Naive thymus-derived CD4-positive, alpha-beta T cell (primary cell): ENCODE results near the gene MTA2. TPM values are rescaled to one million over a fixed set of nuclear protein-coding genes. Genes with fewer than 3 reads are reported as not detected.

Source experiments
- microRNA-seq: library from miRNA; unstranded; fragments of <30 nt; microRNA quantifications from one replicate; pipeline ENCODE4 v1.2.0, GENCODE V29; 2022; ENCODE audit warnings: borderline microRNAs expressed
- polyA plus RNA-seq, 2 donors: library from polyadenylated mRNA; unstranded; fragments of 300-500 nt; fragmentation: Illumina TruSeq; gene quantifications; one replicate each; pipeline ENCODE4 v1.2.3, GENCODE V29; 2021
- total RNA-seq, 6 experiments: library from RNA in 5 of 6; stranded (reverse) in 5 of 6; gene quantifications; 1 replicate in 5 of 6; 2 replicates in 1 of 6; pipeline ENCODE4 v1.2.3 and lab custom pipeline; 2021 to 2026

Gene MTA2
- total and polyA plus RNA-seq, 7 experiments from 2014 or later: 25.6 to 238 (median 178) TPM

Small RNA genes lying within 50 kb of the gene (microRNA-seq; reads per million reads assigned to microRNA genes)
- gene MIR6747: 2.1 reads per million

Other genes starting within 250 kb of the MTA2 start
- gene SCGB1A1, start 182.8 kb downstream of the MTA2 start, total RNA-seq: not detected
- not detected for gene SCGB1A1, start 182.8 kb downstream of the MTA2 start, polyA plus RNA-seq
- gene AHNAK, start 55.1 kb downstream of the MTA2 start, total RNA-seq: 100 to 1,000 TPM; 174 to 622 (median 243) TPM
- 1 to 10 TPM; 6.7 to 7.7 TPM for gene AHNAK, start 55.1 kb downstream of the MTA2 start, polyA plus RNA-seq
- gene EEF1G, start 28.0 kb downstream of the MTA2 start, total RNA-seq: 1,000 to 10,000 TPM; 1,186 to 2,550 (median 2,338) TPM
- gene EEF1G, start 28.0 kb downstream of the MTA2 start, polyA plus RNA-seq: 1,000 to 10,000 TPM; 2,027 to 2,354 TPM
- 10 to 100 TPM; 34.5 to 54.6 (median 37.4) TPM for gene TUT1, start 10.3 kb downstream of the MTA2 start, total RNA-seq
- gene TUT1, start 10.3 kb downstream of the MTA2 start, polyA plus RNA-seq: 10 to 100 TPM; 20.2 to 25.4 TPM
- 100 to 1,000 TPM; 152 to 209 (median 188) TPM for gene EML3, start 10.9 kb upstream of the MTA2 start, total RNA-seq
- gene EML3, start 10.9 kb upstream of the MTA2 start, polyA plus RNA-seq: 10 to 100 TPM; 14.6 to 23.9 TPM
- gene ROM1, start 11.4 kb upstream of the MTA2 start, total RNA-seq: 1 to 10 TPM; 1.2 to 2.4 (median 2.0) TPM
- gene ROM1, start 11.4 kb upstream of the MTA2 start, polyA plus RNA-seq: under 1 TPM in 1 of 2 donors, not detected in 1; 0.51 TPM
- gene B3GAT3, start 20.1 kb upstream of the MTA2 start, total RNA-seq: 10 to 100 TPM; 55.8 to 78.1 (median 71.2) TPM
- gene B3GAT3, start 20.1 kb upstream of the MTA2 start, polyA plus RNA-seq: 10 to 100 TPM; 35.0 to 41.9 TPM
- 100 to 1,000 TPM; 203 to 313 (median 286) TPM for gene GANAB, start 44.7 kb upstream of the MTA2 start, total RNA-seq
- 100 to 1,000 TPM; 157 to 189 TPM for gene GANAB, start 44.7 kb upstream of the MTA2 start, polyA plus RNA-seq
- gene INTS5, start 51.4 kb upstream of the MTA2 start, total RNA-seq: 10 to 100 TPM; 14.0 to 33.8 (median 32.1) TPM
- 10 to 100 TPM; 39.1 to 72.2 TPM for gene INTS5, start 51.4 kb upstream of the MTA2 start, polyA plus RNA-seq
- gene C11orf98, start 63.3 kb upstream of the MTA2 start, total RNA-seq: 100 to 1,000 TPM in 1 of 5 experiments, 10 to 100 TPM in 4; 23.2 to 103 (median 47.6) TPM
- gene C11orf98, start 63.3 kb upstream of the MTA2 start, polyA plus RNA-seq: 10 to 100 TPM; 84.2 to 96.9 TPM
- 10 to 100 TPM in 4 of 5 experiments, 1 to 10 TPM in 1; 8.9 to 29.3 (median 23.7) TPM for gene CSKMT, start 63.4 kb upstream of the MTA2 start, total RNA-seq
- 1 to 10 TPM; 2.5 TPM for gene CSKMT, start 63.4 kb upstream of the MTA2 start, polyA plus RNA-seq
- 1 to 10 TPM; 2.2 to 8.2 (median 5.8) TPM for gene UQCC3, start 69.8 kb upstream of the MTA2 start, total RNA-seq
- gene UQCC3, start 69.8 kb upstream of the MTA2 start, polyA plus RNA-seq: 10 to 100 TPM in 1 of 2 donors, 1 to 10 TPM in 1; 9.1 to 11.1 TPM
- 10 to 100 TPM; 13.8 to 26.4 (median 20.8) TPM for gene LBHD1, start 70.4 kb upstream of the MTA2 start, total RNA-seq
- gene LBHD1, start 70.4 kb upstream of the MTA2 start, polyA plus RNA-seq: 1 to 10 TPM; 3.5 to 5.9 TPM
- gene UBXN1, start 77.2 kb upstream of the MTA2 start, total RNA-seq: 100 to 1,000 TPM; 114 to 215 (median 207) TPM
- gene UBXN1, start 77.2 kb upstream of the MTA2 start, polyA plus RNA-seq: 100 to 1,000 TPM; 218 to 256 TPM
- gene LRRN4CL, start 87.7 kb upstream of the MTA2 start, total RNA-seq: under 1 TPM in 3 of 5 experiments, not detected in 2; 0.12 to 0.38 (median 0.24) TPM
- gene LRRN4CL, start 87.7 kb upstream of the MTA2 start, polyA plus RNA-seq: not detected
- gene BSCL2, start 105.6 kb upstream of the MTA2 start, total RNA-seq: 10 to 100 TPM; 28.4 to 53.9 (median 39.0) TPM
- 10 to 100 TPM; 57.9 to 63.5 TPM for gene BSCL2, start 105.6 kb upstream of the MTA2 start, polyA plus RNA-seq
- not detected for gene GNG3, start 105.8 kb upstream of the MTA2 start, total RNA-seq
- gene GNG3, start 105.8 kb upstream of the MTA2 start, polyA plus RNA-seq: not detected
- 10 to 100 TPM; 43.4 to 77.5 (median 65.3) TPM for gene HNRNPUL2, start 125.6 kb upstream of the MTA2 start, total RNA-seq
- gene HNRNPUL2, start 125.6 kb upstream of the MTA2 start, polyA plus RNA-seq: 1 to 10 TPM; 1.9 TPM
- 10 to 100 TPM; 13.1 to 53.0 (median 47.1) TPM for gene TTC9C, start 126.6 kb upstream of the MTA2 start, total RNA-seq
- 10 to 100 TPM; 12.0 to 29.3 TPM for gene TTC9C, start 126.6 kb upstream of the MTA2 start, polyA plus RNA-seq
- 10 to 100 TPM in 3 of 5 experiments, 1 to 10 TPM in 2; 6.4 to 24.1 (median 19.0) TPM for gene ZBTB3, start 152.3 kb upstream of the MTA2 start, total RNA-seq
- 1 to 10 TPM; 4.1 to 7.7 TPM for gene ZBTB3, start 152.3 kb upstream of the MTA2 start, polyA plus RNA-seq
- 100 to 1,000 TPM in 1 of 5 experiments, 10 to 100 TPM in 4; 62.7 to 109 (median 77.8) TPM for gene POLR2G, start 159.7 kb upstream of the MTA2 start, total RNA-seq
- 100 to 1,000 TPM; 225 to 245 TPM for gene POLR2G, start 159.7 kb upstream of the MTA2 start, polyA plus RNA-seq
- gene TAF6L, start 169.5 kb upstream of the MTA2 start, total RNA-seq: 10 to 100 TPM; 13.1 to 34.9 (median 24.1) TPM
- 10 to 100 TPM in 1 of 2 donors, 1 to 10 TPM in 1; 8.4 to 13.9 TPM for gene TAF6L, start 169.5 kb upstream of the MTA2 start, polyA plus RNA-seq
- gene TMEM179B, start 185.5 kb upstream of the MTA2 start, total RNA-seq: 10 to 100 TPM; 23.2 to 72.3 (median 50.9) TPM
- gene TMEM179B, start 185.5 kb upstream of the MTA2 start, polyA plus RNA-seq: 100 to 1,000 TPM; 103 to 113 TPM
- 10 to 100 TPM in 3 of 5 experiments, 1 to 10 TPM in 2; 6.3 to 24.5 (median 21.0) TPM for gene TMEM223, start 190.1 kb upstream of the MTA2 start, total RNA-seq
- 10 to 100 TPM; 58.5 to 60.4 TPM for gene TMEM223, start 190.1 kb upstream of the MTA2 start, polyA plus RNA-seq
- 100 to 1,000 TPM in 4 of 5 experiments, 10 to 100 TPM in 1; 92.1 to 421 (median 195) TPM for gene NXF1, start 203.6 kb upstream of the MTA2 start, total RNA-seq
- 100 to 1,000 TPM in 1 of 2 donors, 10 to 100 TPM in 1; 66.9 to 106 TPM for gene NXF1, start 203.6 kb upstream of the MTA2 start, polyA plus RNA-seq
- gene STX5, start 230.2 kb upstream of the MTA2 start, total RNA-seq: 100 to 1,000 TPM in 2 of 5 experiments, 10 to 100 TPM in 3; 47.0 to 152 (median 57.3) TPM
- 10 to 100 TPM; 23.8 to 32.8 TPM for gene STX5, start 230.2 kb upstream of the MTA2 start, polyA plus RNA-seq
- gene TEX54, start 231.0 kb upstream of the MTA2 start, total RNA-seq: under 1 TPM in 1 of 5 experiments, not detected in 4; 0.89 TPM
- 1 to 10 TPM; 1.6 to 2.1 TPM for gene TEX54, start 231.0 kb upstream of the MTA2 start, polyA plus RNA-seq
- 100 to 1,000 TPM in 4 of 5 experiments, 10 to 100 TPM in 1; 87.2 to 279 (median 102) TPM for gene WDR74, start 237.7 kb upstream of the MTA2 start, total RNA-seq
- gene WDR74, start 237.7 kb upstream of the MTA2 start, polyA plus RNA-seq: 10 to 100 TPM; 55.0 to 56.9 TPM